ENCODE measurements around the gene SLC6A5.

Gene SLC6A5

DNA sequence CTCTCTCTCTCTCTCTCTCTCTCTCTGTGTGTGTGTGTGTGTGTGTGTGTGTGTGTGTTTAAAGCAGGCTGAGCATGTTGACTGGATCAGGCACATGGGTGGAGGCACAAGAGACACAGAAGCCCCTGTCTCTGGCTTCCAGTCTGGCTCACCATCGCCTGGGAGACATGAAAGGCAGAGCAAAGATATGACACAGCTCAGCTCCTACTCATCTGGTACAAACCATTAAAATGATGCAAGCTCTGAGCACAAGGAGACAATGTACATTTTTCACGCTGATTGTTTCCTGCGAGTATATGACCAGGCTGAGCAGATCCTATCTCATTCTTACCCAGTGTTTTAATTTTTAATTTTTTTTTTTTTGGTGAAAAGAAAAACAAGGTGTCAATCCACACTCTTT, 9.5 kb downstream of the SLC6A5 start:
- TF ChIP-seq, protein P1, sequence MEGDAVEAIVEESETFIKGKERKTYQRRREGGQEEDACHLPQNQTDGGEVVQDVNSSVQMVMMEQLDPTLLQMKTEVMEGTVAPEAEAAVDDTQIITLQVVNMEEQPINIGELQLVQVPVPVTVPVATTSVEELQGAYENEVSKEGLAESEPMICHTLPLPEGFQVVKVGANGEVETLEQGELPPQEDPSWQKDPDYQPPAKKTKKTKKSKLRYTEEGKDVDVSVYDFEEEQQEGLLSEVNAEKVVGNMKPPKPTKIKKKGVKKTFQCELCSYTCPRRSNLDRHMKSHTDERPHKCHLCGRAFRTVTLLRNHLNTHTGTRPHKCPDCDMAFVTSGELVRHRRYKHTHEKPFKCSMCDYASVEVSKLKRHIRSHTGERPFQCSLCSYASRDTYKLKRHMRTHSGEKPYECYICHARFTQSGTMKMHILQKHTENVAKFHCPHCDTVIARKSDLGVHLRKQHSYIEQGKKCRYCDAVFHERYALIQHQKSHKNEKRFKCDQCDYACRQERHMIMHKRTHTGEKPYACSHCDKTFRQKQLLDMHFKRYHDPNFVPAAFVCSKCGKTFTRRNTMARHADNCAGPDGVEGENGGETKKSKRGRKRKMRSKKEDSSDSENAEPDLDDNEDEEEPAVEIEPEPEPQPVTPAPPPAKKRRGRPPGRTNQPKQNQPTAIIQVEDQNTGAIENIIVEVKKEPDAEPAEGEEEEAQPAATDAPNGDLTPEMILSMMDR (IDR thresholded peaks at IDR 0.05; ENCODE audit: low read length) = no peak
- no peak for TF ChIP-seq EZH2phosphoT487 (IDR thresholded peaks at IDR 0.05; ENCODE audit: low read length)
- TF ChIP-seq EZH2 (optimal IDR thresholded peaks at IDR 0.05; ENCODE audit: low read depth, low read length) = no peak

DNA sequence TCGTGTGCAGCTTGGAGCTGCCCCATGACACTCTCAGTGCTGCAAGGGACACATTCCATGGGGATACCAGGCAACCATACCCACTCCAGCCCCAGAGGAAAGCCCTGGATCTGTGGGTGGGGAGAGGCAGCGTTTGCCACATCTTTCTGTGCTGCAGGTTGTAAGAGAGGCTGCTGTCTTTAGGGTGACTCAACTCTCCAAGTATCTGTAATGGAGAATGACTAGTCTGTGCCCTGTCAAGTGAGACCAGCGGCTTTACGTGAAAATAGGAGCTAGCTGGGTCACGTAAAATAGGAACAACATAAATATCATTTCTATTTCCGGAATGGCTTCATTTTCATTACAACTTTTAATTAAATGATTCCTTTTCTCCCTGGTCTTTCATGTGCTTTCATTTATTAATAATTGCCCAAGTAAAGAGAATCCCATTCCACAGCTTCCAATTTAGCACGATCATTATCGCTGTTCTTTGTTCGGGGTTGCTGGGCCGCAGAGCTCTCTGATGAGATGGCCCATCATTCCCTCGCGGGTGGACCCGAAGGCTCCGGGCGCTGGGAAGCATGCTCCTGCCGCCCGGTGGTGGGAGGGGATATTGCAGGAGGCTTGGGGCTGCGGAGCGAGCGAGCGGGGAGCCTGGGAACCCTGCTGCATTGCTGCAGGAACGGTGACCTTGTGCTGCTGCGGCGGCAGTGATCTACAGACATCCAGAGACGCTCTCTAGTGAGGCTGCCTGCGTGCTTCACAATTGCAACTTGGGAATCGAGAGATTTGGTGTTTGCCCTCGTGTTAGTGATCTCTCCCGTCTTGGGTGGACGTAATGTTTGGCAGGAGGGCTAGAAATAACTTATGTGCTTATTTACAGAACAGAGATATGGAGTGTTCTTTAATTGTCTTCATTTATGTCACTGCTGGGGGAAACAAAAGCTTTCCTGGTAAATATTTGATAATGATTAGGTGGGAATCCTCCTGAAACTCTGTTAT, 10.6 kb downstream of the SLC6A5 start:
- Histone ChIP-seq H3K9me3 (replicated peaks; ENCODE audit: insufficient read depth, low read length) (no peaks in the 10 kb centered on the region), H3K4me2 (ENCODE audit: low read depth, low read length) (peak overlapping the region; percentile 63; the same call in 1 of the 2 replicates), H3K36me3 (replicated peaks; ENCODE audit: insufficient read depth, low read length) (no peaks in the 10 kb centered on the region), H3K79me2 (ENCODE audit: low read length) (no peaks in the 10 kb centered on the region), H2AFZ (ENCODE audit: low read length) (peak overlapping the region; percentile 66; the same call in 1 of the 2 replicates), H3K4me1 (ENCODE audit: low read length) (no peaks in the 10 kb centered on the region), H3K9me2 (replicated peaks; ENCODE audit: insufficient read depth, low read length) (no peaks in the 10 kb centered on the region), H3K4me3 (ENCODE audit: low read length) (peak overlapping the region; percentile 39; the same call in 1 of the 2 replicates), H3K9ac (ENCODE audit: low read length) (no peak overlapping the region), H4K20me1 (ENCODE audit: insufficient read depth, low read length) (no peaks in the 10 kb centered on the region), H3K27ac (ENCODE audit: low read length) (no peak overlapping the region), H3F3A (ENCODE audit: insufficient read depth, low read length) (no peaks in the 10 kb centered on the region), H3K27me3 (replicated peaks; ENCODE audit: insufficient read depth, low read length) (peaks cover 4% of the 10 kb centered on the region)
- TF ChIP-seq, protein P1 (IDR thresholded peaks at IDR 0.05; ENCODE audit: low read length) = peak; percentile 93
- TF ChIP-seq EZH2 (optimal IDR thresholded peaks at IDR 0.05; ENCODE audit: low read depth, low read length) = no peak
- peak; percentile 74 for DNase-seq

More for the DNA sequence above, 9.5 kb downstream of the SLC6A5 start:
- Histone ChIP-seq H2AFZ (ENCODE audit: low read length) (no peak overlapping the region), H3K27me3 (replicated peaks; ENCODE audit: insufficient read depth, low read length) (peaks cover 8% of the 10 kb centered on the region), H3K9me3 (replicated peaks; ENCODE audit: insufficient read depth, low read length) (no peaks in the 10 kb centered on the region), H3K27ac (ENCODE audit: low read length) (no peak overlapping the region), H3K4me3 (ENCODE audit: low read length) (no peak overlapping the region), H3K9ac (ENCODE audit: low read length) (no peak overlapping the region), H3K4me1 (ENCODE audit: low read length) (no peaks in the 10 kb centered on the region), H3K36me3 (replicated peaks; ENCODE audit: insufficient read depth, low read length) (no peaks in the 10 kb centered on the region), H3K9me2 (replicated peaks; ENCODE audit: insufficient read depth, low read length) (no peaks in the 10 kb centered on the region), H3F3A (ENCODE audit: insufficient read depth, low read length) (no peaks in the 10 kb centered on the region), H4K20me1 (ENCODE audit: insufficient read depth, low read length) (no peaks in the 10 kb centered on the region), H3K4me2 (ENCODE audit: low read depth, low read length) (no peak overlapping the region), H3K79me2 (ENCODE audit: low read length) (no peaks in the 10 kb centered on the region)
- no peak for DNase-seq

DNA sequence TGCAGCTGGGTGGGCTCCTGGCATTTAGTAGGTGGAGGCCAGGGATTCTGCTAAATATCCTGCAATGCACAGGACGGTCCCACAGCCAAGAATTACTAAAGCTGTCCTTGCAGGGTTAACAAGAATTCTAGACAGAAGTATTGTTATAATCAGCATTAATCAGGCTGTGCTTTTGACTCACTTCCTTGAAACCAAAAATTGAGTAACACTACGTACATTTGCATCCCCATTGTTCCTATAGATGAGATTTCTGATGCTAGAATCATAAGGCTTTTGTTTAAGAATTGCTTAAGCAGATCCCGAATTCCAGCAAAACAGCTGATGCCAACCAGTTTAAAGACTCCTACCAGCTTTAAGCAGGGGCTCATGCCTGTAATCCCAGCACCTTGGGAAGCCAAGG, 11.4 kb downstream of the SLC6A5 start:
- H3K36me3 ChIP-seq (replicated peaks; ENCODE audit: insufficient read depth, low read length) = no peaks in the 10 kb centered on the region
- TF ChIP-seq EZH2phosphoT487 (IDR thresholded peaks at IDR 0.05; ENCODE audit: low read length) (no peak), EZH2 (optimal IDR thresholded peaks at IDR 0.05; ENCODE audit: low read depth, low read length) (no peak)
- TF ChIP-seq, protein P1 (IDR thresholded peaks at IDR 0.05; ENCODE audit: low read length) = no peak
- H3F3A ChIP-seq (ENCODE audit: insufficient read depth, low read length) = no peaks in the 10 kb centered on the region
- no peaks in the 10 kb centered on the region for H3K27me3 ChIP-seq (replicated peaks; ENCODE audit: insufficient read depth, low read length)
- no peaks in the 10 kb centered on the region for H3K4me1 ChIP-seq (ENCODE audit: low read length)
- no peaks in the 10 kb centered on the region for H3K9me3 ChIP-seq (replicated peaks; ENCODE audit: insufficient read depth, low read length)
- no peak for DNase-seq
- H3K9me2 ChIP-seq (replicated peaks; ENCODE audit: insufficient read depth, low read length) = no peaks in the 10 kb centered on the region
- H3K4me3 ChIP-seq (ENCODE audit: low read length) = no peak overlapping the region
- no peak overlapping the region for H3K9ac ChIP-seq (ENCODE audit: low read length)
- no peak overlapping the region for H3K27ac ChIP-seq (ENCODE audit: low read length)
- H3K4me2 ChIP-seq (ENCODE audit: low read depth, low read length) = no peak overlapping the region
- no peak overlapping the region for H2AFZ ChIP-seq (ENCODE audit: low read length)
- H4K20me1 ChIP-seq (ENCODE audit: insufficient read depth, low read length) = no peaks in the 10 kb centered on the region
- H3K79me2 ChIP-seq (ENCODE audit: low read length) = no peaks in the 10 kb centered on the region
